SK-N-SH treated with all-trans-retinoic acid at 6 μM for 48 hours (cell line): Measurements from ENCODE around the gene TH.
A peak's percentile ranks its signal among the peaks of the same experiment; 100 is the strongest.
"Not testable (repeated sequence)": the region's sequence is repeated elsewhere in the genome, so short reads cannot be mapped to it uniquely, and the experiment has no call there.

Source experiments
- ATAC-seq: fragments of 200-7000 bp; cut with Tn5 transposase; 3 replicates; pipeline ENCODE4 v1.9.1; 2020; ENCODE audit warnings: mild to moderate bottlenecking, moderate library complexity
- BACH2 ChIP-seq: fragments of 250-450 bp; sonication (Bioruptor Pico); IDR thresholded peaks from 2 replicates; pipeline ENCODE4 v1.9.0; 2021; ENCODE audit warnings: mild to moderate bottlenecking, borderline replicate concordance
- CSDC2 ChIP-seq: fragments of 250-450 bp; sonication (Bioruptor Pico); IDR thresholded peaks from 2 replicates; pipeline ENCODE4 v1.5.0; 2020; ENCODE audit warnings: mild to moderate bottlenecking, moderate library complexity
- GLIS3 ChIP-seq: fragments of 250-450 bp; sonication (Bioruptor Pico); IDR thresholded peaks from 2 replicates; pipeline ENCODE4 v1.5.0; 2020; ENCODE audit warnings: mild to moderate bottlenecking, moderate library complexity
- PATZ1 ChIP-seq: fragments of 250-450 bp; sonication (Bioruptor Pico); IDR thresholded peaks from 2 replicates; pipeline ENCODE4 v1.8.0; 2020; ENCODE audit warnings: mild to moderate bottlenecking, moderate library complexity, borderline replicate concordance
- PPARA ChIP-seq: fragments of 250-450 bp; sonication (Bioruptor Pico); IDR thresholded peaks from 2 replicates; pipeline ENCODE4 v1.5.0; 2020; ENCODE audit warnings: mild to moderate bottlenecking, borderline replicate concordance
- SNAI2 ChIP-seq: fragments of 250-450 bp; sonication (Bioruptor Pico); IDR thresholded peaks from 2 replicates; pipeline ENCODE4 v1.5.0; 2020; ENCODE audit warnings: mild to moderate bottlenecking, moderate library complexity
- TCF4 ChIP-seq: fragments of 250-450 bp; sonication (Bioruptor Pico); IDR thresholded peaks from 2 replicates; pipeline ENCODE4 v1.8.0; 2021; ENCODE audit warnings: mild to moderate bottlenecking, moderate library complexity, borderline replicate concordance
- TOX ChIP-seq: fragments of 250-450 bp; sonication (Bioruptor Pico); IDR thresholded peaks from 2 replicates; pipeline ENCODE4 v1.8.0; 2021; ENCODE audit warnings: mild to moderate bottlenecking, moderate library complexity, borderline replicate concordance
- TSHZ2 ChIP-seq: fragments of 250-450 bp; sonication (Bioruptor Pico); IDR thresholded peaks from 2 replicates; pipeline ENCODE4 v1.5.0; 2020; ENCODE audit warnings: mild to moderate bottlenecking, moderate library complexity
- ZC3H10 ChIP-seq: fragments of 250-450 bp; sonication (Bioruptor Pico); IDR thresholded peaks from 2 replicates; pipeline ENCODE4 v1.5.1; 2021; ENCODE audit warnings: mild to moderate bottlenecking, moderate library complexity
- ZFP3 ChIP-seq: fragments of 250-450 bp; sonication (Bioruptor Pico); IDR thresholded peaks from 2 replicates; pipeline ENCODE4 v1.5.0; 2020; ENCODE audit warnings: mild to moderate bottlenecking, moderate library complexity
- ZFP30 ChIP-seq: fragments of 450-650 bp; formaldehyde crosslinking; IDR thresholded peaks from 2 replicates; pipeline ENCODE4 v1.5.0; 2022; ENCODE audit warnings: mild to moderate bottlenecking, moderate library complexity
- ZNF565 ChIP-seq: fragments of 450-650 bp; formaldehyde crosslinking; conservative IDR thresholded peaks from 2 replicates; pipeline ENCODE4 v1.5.0; 2020; ENCODE audit warnings: low read depth, mild to moderate bottlenecking, moderate library complexity
- ZNF8 ChIP-seq: fragments of 450-650 bp; formaldehyde crosslinking; IDR thresholded peaks from 2 replicates; pipeline ENCODE4 v1.5.0; 2020; ENCODE audit warnings: mild to moderate bottlenecking, moderate library complexity
- TF ChIP-seq, protein P1 (sequence below): fragments of 250-450 bp; sonication (Bioruptor Pico); IDR thresholded peaks from 2 replicates; pipeline ENCODE4 v1.5.1; 2020; ENCODE audit warnings: low read depth, mild to moderate bottlenecking, moderate library complexity
- TF ChIP-seq, protein P2 (sequence below): fragments of 250-450 bp; sonication (Bioruptor Pico); IDR thresholded peaks from 2 replicates; pipeline ENCODE4 v1.5.1; 2021; ENCODE audit warnings: mild to moderate bottlenecking, moderate library complexity

Gene TH

DNA sequence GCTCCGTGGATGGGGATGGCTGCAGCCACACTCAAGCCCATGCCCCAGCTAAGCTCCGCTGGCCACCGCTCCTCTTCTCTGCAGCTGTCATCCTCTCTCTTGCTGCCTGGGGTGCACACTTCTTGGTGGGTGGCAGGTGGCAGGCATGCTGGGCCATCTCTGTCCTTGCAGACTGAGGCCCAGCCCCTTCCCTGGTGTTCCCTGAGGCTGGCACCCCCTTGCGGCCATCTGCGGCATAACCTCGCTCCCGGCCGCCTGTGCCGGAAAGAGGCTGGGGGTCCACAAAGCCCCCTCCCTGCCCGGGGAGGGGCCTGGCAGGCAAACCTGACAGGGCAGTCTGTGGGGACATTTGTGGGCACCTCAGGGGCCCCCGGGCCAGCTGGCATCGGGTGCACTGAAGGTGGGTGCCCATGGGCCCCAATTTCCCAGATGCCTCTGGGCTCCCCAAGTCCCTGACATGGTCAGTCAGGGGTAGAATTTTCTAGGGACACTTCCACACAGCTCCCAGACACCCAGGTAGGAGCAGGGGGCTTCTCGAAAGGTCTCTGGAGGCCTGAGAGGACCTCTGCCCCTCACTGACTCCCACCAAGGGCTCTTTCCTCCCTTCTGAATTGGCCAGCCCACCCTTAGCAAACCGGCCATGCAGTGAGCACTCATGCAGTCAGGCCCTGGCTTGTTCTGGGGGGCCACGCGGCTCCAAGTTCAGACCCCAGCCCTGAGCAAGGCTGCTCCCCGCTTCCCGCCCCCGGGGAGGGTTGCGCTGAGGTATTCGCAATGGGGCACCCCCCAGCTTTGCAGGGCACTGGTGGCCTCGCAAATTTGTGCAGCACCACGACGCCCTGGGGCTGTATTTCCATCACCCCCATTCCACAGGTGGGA is 23.5 kb upstream of the TH start:
- TF ChIP-seq, protein P1, sequence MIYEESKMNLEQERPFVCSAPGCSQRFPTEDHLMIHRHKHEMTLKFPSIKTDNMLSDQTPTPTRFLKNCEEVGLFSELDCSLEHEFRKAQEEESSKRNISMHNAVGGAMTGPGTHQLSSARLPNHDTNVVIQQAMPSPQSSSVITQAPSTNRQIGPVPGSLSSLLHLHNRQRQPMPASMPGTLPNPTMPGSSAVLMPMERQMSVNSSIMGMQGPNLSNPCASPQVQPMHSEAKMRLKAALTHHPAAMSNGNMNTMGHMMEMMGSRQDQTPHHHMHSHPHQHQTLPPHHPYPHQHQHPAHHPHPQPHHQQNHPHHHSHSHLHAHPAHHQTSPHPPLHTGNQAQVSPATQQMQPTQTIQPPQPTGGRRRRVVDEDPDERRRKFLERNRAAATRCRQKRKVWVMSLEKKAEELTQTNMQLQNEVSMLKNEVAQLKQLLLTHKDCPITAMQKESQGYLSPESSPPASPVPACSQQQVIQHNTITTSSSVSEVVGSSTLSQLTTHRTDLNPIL (CRISPR knock-in tag): no peak
- TF ChIP-seq BACH2 (CRISPR knock-in tag) (no peak), GLIS3 (CRISPR knock-in tag) (no peak)
- TF ChIP-seq, protein P2, sequence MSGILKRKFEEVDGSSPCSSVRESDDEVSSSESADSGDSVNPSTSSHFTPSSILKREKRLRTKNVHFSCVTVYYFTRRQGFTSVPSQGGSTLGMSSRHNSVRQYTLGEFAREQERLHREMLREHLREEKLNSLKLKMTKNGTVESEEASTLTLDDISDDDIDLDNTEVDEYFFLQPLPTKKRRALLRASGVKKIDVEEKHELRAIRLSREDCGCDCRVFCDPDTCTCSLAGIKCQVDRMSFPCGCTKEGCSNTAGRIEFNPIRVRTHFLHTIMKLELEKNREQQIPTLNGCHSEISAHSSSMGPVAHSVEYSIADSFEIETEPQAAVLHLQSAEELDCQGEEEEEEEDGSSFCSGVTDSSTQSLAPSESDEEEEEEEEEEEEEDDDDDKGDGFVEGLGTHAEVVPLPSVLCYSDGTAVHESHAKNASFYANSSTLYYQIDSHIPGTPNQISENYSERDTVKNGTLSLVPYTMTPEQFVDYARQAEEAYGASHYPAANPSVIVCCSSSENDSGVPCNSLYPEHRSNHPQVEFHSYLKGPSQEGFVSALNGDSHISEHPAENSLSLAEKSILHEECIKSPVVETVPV (CRISPR knock-in tag): no peak
- ATAC-seq: peak; percentile 48

DNA sequence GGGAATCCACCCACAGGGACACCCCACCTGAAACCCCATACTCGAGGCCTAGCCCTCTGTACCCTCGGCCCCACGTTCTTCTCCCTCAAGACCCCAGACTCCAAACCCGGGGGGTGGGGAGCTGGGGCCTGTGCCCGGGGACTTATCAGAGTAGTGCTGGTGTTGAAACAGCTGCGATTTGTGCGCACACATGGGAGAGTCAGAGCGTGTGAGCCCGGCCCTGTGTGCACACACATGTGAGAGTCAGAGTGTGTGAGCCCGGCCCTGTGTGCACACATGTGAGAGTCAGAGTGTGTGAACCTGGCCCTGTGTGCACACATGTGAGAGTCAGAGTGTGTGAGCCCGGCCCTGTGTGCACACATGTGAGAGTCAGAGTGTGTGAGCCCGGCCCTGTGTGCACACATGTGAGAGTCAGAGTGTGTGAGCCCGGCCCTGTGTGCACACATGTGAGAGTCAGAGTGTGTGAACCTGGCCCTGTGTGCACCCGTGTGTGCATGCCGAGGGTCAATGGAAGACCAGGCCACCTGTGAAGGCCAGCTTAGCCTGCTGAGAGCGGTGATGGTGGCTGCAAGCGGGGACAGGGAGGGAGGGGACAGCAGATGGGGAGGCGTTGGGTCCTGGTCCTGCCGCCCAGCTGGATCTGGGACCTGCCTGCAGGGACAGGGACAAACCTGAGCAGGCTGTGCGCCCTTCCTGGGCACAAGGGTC is 22.4 kb upstream of the TH start:
- ATAC-seq: not testable (repeated sequence)

- ATAC-seq: peak; percentile 27; the same call in 1 of the 3 replicates
- no peak for TF ChIP-seq GLIS3 (CRISPR knock-in tag)
- TF ChIP-seq SNAI2 (CRISPR knock-in tag): no peak
- TF ChIP-seq ZC3H10 (CRISPR knock-in tag): no peak
- peak; percentile 86 for TF ChIP-seq TCF4 (CRISPR knock-in tag)
- no peak for TF ChIP-seq BACH2 (CRISPR knock-in tag)
- TF ChIP-seq TSHZ2: peak; percentile 87
- no peak for TF ChIP-seq PPARA (CRISPR knock-in tag)
- TF ChIP-seq TOX (CRISPR knock-in tag): no peak
- TF ChIP-seq CSDC2 (CRISPR knock-in tag): no peak
- TF ChIP-seq ZNF565 (CRISPR knock-in tag): no peak
- no peak for TF ChIP-seq ZFP30 (CRISPR knock-in tag)
- no peak for TF ChIP-seq ZNF8 (CRISPR knock-in tag)
- TF ChIP-seq, protein P1 (CRISPR knock-in tag): no peak
- TF ChIP-seq, protein P2 (CRISPR knock-in tag): no peak
- TF ChIP-seq PATZ1: no peak
- no peak for TF ChIP-seq ZFP3 (CRISPR knock-in tag)
These were observed 21.7 kb upstream of the TH start for GRCh38 chr11:2193099-2193887.
